Right ventricle myocardium superior (tissue), 1 donor: Measurements from ENCODE around the gene ENDOU. TPM values are rescaled to one million over a fixed set of nuclear protein-coding genes. Genes with fewer than 3 reads are reported as not detected.
A peak's percentile ranks its signal among the peaks of the same experiment; 100 is the strongest.

Experiments used
- ATAC-seq: fragments of 200-7000 bp; cut with Tn5 transposase; one replicate; pipeline ENCODE4 v1.9.1; 2020; ENCODE audit warnings: mild to moderate bottlenecking; ENCODE audit not compliant: poor library complexity
- DNase-seq: peaks from one replicate; pipeline ENCODE4 v3.0.0-alpha.2; 2020
- intact Hi-C: fragments of 100-400 bp; cut with DNase I; formaldehyde crosslinking; loops from one replicate; pipeline ENCODE4 v1.11.2; 2022
- total RNA-seq: library from RNA; stranded (reverse); fragmentation: NEBNext Ultra II Directional; extraction: Animal tissue kit (Norgen Biotek cat#: 25700); gene quantifications from one replicate; pipeline ENCODE4 v1.2.1, GENCODE V29; 2021
- donor health status: DM: no; HTN: yes; CAD: no; lungs with severe emphysema.

The ENDOU gene
- total RNA-seq, 1 donor from 2014 or later = 0.11 TPM

GRCh38 chr12:47746523-47746922 lies 21.2 kb upstream of the ENDOU start:
- no peak for ATAC-seq
- DNase-seq = no peak

GRCh38 chr12:47746073-47746472 lies 20.8 kb upstream of the ENDOU start:
- DNase-seq (no peak), ATAC-seq (no peak)
- intact Hi-C loops = no loop called here

More at GRCh38 chr12:47746523-47746922, 21.2 kb upstream of the ENDOU start:
- intact Hi-C loops = no loop called here

GRCh38 chr12:47745485-47746041 lies 20.3 kb upstream of the ENDOU start:
- intact Hi-C loops = no loop called here

GRCh38 chr12:47744778-47745436 lies 19.6 kb upstream of the ENDOU start:
- intact Hi-C loops = no loop called here
- ATAC-seq (no peak), DNase-seq (no peak)

More at GRCh38 chr12:47745485-47746041, 20.3 kb upstream of the ENDOU start:
- no peak for DNase-seq
- ATAC-seq = peak; percentile 21

GRCh38 chr12:47744005-47744651 lies 18.8 kb upstream of the ENDOU start:
- intact Hi-C loops = no loop called here
- ATAC-seq = no peak
- no peak for DNase-seq

- DNase-seq = no peak
- ATAC-seq = no peak
- intact Hi-C loops = no loop called here
Observed at GRCh38 chr12:47743311-47743860, 18.1 kb upstream of the ENDOU start.

GRCh38 chr12:47742253-47742825 lies 17.0 kb upstream of the ENDOU start:
- DNase-seq (peak; percentile 73), ATAC-seq (no peak)
- intact Hi-C loops = no loop called here

GRCh38 chr12:47741340-47741703 lies 16.0 kb upstream of the ENDOU start:
- intact Hi-C loops = no loop called here
- ATAC-seq (peak; percentile 9), DNase-seq (peak; percentile 95)

GRCh38 chr12:47740606-47741339 lies 15.5 kb upstream of the ENDOU start:
- DNase-seq = no peak
- ATAC-seq = no peak
- intact Hi-C loops = no loop called here

- ATAC-seq (no peak), DNase-seq (peak; percentile 77)
- intact Hi-C loops = no loop called here
Observed at GRCh38 chr12:47739979-47740378, 14.7 kb upstream of the ENDOU start.

- DNase-seq (no peak), ATAC-seq (no peak)
- intact Hi-C loops = no loop called here
Observed at GRCh38 chr12:47739297-47739696, 14.0 kb upstream of the ENDOU start.

- DNase-seq (peak; percentile 46), ATAC-seq (no peak)
- intact Hi-C loops = no loop called here
Observed at GRCh38 chr12:47737936-47738594, 12.8 kb upstream of the ENDOU start.

GRCh38 chr12:47736877-47737676 lies 11.8 kb upstream of the ENDOU start:
- ATAC-seq = peak; percentile 80
- intact Hi-C loops = no loop called here

GRCh38 chr12:47736216-47736615 lies 10.9 kb upstream of the ENDOU start:
- ATAC-seq (peak; percentile 3), DNase-seq (peak; percentile 65)
- intact Hi-C loops = no loop called here

More at GRCh38 chr12:47736877-47737676, 11.8 kb upstream of the ENDOU start:
- DNase-seq = peak; percentile 95

- intact Hi-C loops = no loop called here
- DNase-seq = peak; percentile 51
- ATAC-seq = no peak
Observed at GRCh38 chr12:47735649-47736048, 10.4 kb upstream of the ENDOU start.

GRCh38 chr12:47734725-47735480 lies 9.6 kb upstream of the ENDOU start:
- peak; percentile 1 for ATAC-seq
- intact Hi-C loops = no loop called here
- DNase-seq = peak; percentile 79

GRCh38 chr12:47733142-47733541 lies 7.9 kb upstream of the ENDOU start:
- DNase-seq = no peak
- intact Hi-C loops = no loop called here
- no peak for ATAC-seq
